GM12872 (cell line): Measurements from ENCODE around the gene SIVA1.

ENCODE experiments used
- TF ChIP-seq, protein P1 (sequence below): IDR thresholded peaks from 3 replicates; pipeline ENCODE4 v1.5.1; 2011; ENCODE audit warnings: low read depth, mild to moderate bottlenecking, low read length, moderate library complexity; ENCODE audit not compliant: insufficient read depth

Gene SIVA1

DNA sequence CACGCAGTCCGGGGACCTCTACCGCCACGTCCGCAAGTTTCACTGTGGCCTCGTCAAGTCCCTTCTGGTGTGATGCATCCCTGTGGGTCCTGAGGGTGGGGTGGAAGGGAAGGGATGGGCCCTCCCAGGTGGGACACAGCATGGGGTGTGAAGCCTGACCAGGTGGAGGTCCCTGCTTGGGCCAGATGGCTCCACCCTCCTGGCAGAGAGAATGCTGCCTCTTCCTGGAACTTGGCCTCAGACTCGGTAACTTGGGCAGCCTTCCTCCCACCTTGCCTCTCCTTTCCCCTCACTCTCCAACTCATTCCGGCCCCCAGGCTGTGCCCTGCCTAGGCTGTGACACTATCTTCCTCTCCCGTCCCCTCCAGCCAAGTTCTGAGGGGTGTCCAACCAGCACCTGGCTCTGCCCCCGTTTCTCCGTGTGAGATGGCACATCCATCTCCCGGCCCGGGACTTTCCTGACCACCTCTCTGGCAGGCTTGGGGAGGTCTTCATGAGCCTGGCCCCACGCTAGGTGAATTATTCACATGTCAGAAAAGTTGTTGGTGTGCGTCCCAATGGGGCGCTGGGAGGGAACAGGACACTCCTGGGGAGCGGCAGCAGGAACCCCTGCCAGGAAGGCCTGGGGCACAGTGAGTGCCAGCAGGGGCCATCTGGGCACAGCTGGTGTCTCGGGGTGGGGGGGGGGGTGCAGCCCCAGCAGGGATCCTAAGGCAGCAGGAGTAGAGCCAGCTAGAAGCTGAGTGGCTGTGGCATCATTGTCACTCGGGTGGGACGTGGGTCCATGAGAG, 49.6 kb downstream of the SIVA1 start:
- TF ChIP-seq, protein P1, sequence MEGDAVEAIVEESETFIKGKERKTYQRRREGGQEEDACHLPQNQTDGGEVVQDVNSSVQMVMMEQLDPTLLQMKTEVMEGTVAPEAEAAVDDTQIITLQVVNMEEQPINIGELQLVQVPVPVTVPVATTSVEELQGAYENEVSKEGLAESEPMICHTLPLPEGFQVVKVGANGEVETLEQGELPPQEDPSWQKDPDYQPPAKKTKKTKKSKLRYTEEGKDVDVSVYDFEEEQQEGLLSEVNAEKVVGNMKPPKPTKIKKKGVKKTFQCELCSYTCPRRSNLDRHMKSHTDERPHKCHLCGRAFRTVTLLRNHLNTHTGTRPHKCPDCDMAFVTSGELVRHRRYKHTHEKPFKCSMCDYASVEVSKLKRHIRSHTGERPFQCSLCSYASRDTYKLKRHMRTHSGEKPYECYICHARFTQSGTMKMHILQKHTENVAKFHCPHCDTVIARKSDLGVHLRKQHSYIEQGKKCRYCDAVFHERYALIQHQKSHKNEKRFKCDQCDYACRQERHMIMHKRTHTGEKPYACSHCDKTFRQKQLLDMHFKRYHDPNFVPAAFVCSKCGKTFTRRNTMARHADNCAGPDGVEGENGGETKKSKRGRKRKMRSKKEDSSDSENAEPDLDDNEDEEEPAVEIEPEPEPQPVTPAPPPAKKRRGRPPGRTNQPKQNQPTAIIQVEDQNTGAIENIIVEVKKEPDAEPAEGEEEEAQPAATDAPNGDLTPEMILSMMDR, result no peak

DNA sequence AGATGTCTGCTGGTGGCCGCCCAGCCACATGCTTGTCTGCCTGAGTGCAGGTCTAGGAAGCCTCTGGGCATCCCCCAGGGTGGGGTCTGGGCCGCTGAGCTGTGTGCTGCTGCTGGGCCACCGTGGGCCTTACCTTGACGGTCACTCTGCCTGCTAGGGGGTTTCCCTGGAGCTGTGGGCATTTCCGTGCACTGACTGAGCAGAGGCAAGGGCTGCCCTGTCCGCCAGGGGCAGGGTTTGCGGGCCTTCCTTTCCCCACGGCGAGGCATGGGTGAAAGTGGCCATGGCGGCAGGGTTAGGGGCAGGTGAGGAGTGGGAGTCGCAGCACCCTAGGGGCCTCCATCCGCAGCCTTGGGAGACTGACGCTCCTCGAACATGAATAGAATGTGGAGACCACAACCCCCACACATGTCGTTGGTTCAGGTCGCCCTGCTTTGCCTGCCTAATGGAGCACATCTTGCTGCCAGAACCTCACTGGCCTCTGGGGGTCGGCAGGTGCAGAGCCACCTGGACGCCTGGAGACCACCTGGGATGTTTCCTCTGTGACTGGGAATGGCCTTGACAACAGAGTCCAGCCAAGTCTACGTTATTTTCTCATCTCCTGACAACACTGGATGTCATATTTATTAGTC, 50.4 kb downstream of the SIVA1 start:
- TF ChIP-seq, protein P1, result no peak

DNA sequence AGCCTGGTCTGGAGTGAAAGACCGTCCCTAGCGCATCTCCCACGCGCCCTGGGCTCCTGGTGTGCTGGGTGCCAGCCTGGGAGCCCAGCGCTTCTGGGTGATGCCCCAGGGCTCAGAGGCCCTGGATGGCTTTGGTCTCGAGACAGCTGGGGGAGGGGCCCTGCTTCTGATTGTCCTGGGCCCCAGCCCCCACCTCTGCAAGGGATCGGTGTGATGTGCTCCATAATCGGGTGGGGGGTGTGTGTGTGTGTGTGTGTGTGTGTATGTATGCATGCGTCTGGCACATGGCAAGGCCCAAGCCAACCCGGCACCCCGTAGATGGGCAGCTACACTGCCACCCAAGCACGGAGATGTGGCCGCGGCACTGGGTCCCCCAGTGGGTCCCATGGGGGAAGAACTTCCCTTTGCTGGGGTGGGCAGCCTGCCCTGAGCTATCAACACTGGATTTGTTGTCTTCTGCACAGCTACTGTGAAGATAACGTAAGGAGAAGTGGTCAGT, 51.0 kb downstream of the SIVA1 start:
- TF ChIP-seq, protein P1, result no peak

DNA sequence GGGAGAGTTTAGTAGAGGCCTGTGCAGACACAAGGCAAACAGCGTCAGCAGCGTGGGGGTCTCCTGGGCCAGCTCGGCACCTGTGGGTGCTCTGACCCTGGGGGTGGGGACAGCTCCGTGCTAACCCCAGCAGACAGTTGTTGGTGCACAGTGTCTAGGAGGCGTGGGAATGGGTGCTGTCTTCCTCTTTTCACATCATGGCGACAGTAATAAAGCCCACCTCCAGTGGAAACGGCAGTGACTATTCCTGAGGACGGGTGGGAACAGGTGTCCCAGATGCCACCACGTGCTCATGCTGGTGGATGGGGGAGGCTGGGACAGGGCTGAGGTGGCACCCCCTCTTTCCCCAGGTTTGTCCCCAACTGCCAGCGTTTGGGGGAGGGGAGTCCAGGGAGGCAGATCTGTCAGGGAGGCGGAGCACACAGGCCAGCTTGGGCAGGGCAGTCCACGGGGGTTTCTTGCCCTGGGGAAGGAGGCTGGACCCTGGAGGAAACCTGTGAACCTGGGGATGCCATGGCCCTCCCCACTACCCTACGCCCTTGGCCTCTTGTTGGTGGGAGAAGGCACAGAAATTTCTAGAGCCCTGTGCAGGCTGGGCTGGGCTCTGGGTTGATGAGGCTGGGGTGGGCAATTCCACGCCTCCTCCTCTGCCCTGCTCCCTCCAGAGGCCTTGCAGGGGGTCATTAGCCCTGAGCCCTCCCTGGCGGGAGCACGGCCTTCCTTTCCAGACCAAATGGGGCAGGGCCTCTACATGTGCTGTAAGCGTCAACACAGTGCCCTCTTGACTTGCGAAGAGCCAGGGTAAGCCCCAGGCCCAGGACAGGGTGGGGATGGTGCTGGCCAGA, 51.8 kb downstream of the SIVA1 start:
- TF ChIP-seq, protein P1, result no peak

DNA sequence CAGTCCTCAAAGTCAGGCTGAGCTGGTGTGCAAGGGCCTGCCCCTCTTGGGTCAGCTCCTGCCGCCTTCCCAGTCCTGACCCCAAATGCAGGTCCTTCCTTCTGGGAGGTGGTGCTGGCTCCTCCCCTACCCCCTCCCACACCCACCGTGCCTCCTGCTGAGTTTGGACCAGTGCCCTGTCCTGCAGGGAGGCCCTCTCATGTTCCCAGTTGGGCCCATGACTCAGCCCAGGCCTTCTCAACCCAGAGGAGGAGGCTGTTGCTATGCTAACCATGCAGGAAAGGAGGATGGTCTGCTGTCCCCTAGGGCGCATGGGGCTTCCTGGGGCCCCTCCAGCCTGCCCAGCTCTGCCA, 52.4 kb downstream of the SIVA1 start:
- TF ChIP-seq, protein P1, result no peak

DNA sequence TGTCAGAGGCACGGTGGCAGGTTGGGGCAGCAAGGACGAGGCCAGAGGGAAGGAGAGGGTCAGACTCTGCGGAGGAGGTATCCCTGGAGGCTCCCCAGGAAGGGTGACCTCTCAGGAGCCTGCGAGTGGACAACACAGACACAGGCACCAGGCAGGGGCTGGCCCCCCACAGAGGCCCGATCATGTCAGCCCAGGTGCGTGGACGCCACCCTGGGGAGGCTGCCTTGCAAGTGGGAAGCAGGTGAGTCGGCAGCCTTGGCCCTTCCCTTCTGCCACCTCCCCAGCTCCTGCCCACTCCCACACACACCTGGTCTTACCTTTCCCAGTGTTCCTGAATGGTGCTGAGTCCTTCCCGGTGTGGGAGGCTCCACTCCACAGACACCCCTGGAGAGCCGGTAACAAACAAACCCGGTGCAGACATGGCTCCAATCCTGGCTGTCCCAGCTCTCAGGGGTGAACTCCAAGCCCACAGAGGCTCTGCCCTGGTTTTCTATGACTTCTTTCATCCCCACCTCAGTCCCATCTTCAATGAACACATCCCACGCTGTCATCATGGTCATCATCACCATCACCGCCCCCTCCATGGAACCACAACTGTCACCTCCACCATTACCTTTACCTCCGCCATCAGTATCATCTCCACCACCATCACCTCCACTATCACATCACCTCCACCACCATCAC, 53.1 kb downstream of the SIVA1 start:
- TF ChIP-seq, protein P1, result no peak
